H9 (cell line): ENCODE results near the gene MPC1. TPM values are rescaled to one million over a fixed set of nuclear protein-coding genes. Genes with fewer than 3 reads are reported as not detected.

Experiments
- DNase-seq: peaks from one replicate; pipeline ENCODE4 v3.0.0-alpha.2; 2017
- H2AFZ ChIP-seq: one replicate; pipeline ENCODE4 v1.6.1; 2013; ENCODE audit warnings: mild to moderate bottlenecking, low read length, control low read depth, moderate library complexity
- H2AK5ac ChIP-seq: 2 replicates; pipeline ENCODE4 v1.6.1; 2013; ENCODE audit warnings: low read length, control low read depth, mixed read lengths; ENCODE audit not compliant: insufficient read length
- H2BK120ac ChIP-seq: one replicate; pipeline ENCODE4 v1.6.1; 2013; ENCODE audit warnings: low read depth, mild to moderate bottlenecking, low read length, control low read depth, inconsistent platforms; ENCODE audit not compliant: poor library complexity, severe bottlenecking
- H2BK12ac ChIP-seq: 2 replicates; pipeline ENCODE4 v1.6.1; 2013; ENCODE audit warnings: low read length, control low read depth, mixed read lengths, low read depth; ENCODE audit not compliant: insufficient read length
- H2BK15ac ChIP-seq: 2 replicates; pipeline ENCODE4 v1.6.1; 2013; ENCODE audit warnings: low read depth, low read length, control low read depth
- H2BK20ac ChIP-seq: one replicate; pipeline ENCODE4 v1.6.1; 2013; ENCODE audit warnings: low read depth, mild to moderate bottlenecking, low read length, control low read depth, inconsistent platforms; ENCODE audit not compliant: poor library complexity, severe bottlenecking
- H2BK5ac ChIP-seq: 2 replicates; pipeline ENCODE4 v1.6.1; 2013; ENCODE audit warnings: low read length, control low read depth, mixed read lengths; ENCODE audit not compliant: insufficient read length
- H3K14ac ChIP-seq: 2 replicates; pipeline ENCODE4 v1.6.1; 2013; ENCODE audit warnings: low read length, control low read depth; ENCODE audit not compliant: insufficient read depth
- H3K18ac ChIP-seq: 2 replicates; pipeline ENCODE4 v1.6.1; 2013; ENCODE audit warnings: low read depth, mild to moderate bottlenecking, mixed read lengths, low read length, control low read depth; ENCODE audit not compliant: insufficient read length
- H3K23ac ChIP-seq: 2 replicates; pipeline ENCODE4 v1.6.1; 2013; ENCODE audit warnings: low read length, control low read depth, mixed read lengths, low read depth; ENCODE audit not compliant: insufficient read length
- H3K23me2 ChIP-seq: 2 replicates; pipeline ENCODE4 v1.6.1; 2013; ENCODE audit warnings: low read depth, mild to moderate bottlenecking, mixed read lengths, low read length, control low read depth; ENCODE audit not compliant: insufficient read length, poor library complexity, severe bottlenecking
- H3K27ac ChIP-seq: 2 replicates; pipeline ENCODE4 v1.5.1; 2013; ENCODE audit warnings: low read length, control low read depth, mixed read lengths, low read depth; ENCODE audit not compliant: insufficient read length
- H3K27me3 ChIP-seq: 2 replicates; pipeline ENCODE4 v1.6.1; 2013; ENCODE audit warnings: low read length, control low read depth, inconsistent platforms; ENCODE audit not compliant: insufficient read depth
- H3K4ac ChIP-seq: 2 replicates; pipeline ENCODE4 v1.6.1; 2013; ENCODE audit warnings: low read depth, mild to moderate bottlenecking, control low read depth, inconsistent platforms, low read length, moderate library complexity
- H3K4me1 ChIP-seq: 2 replicates; pipeline ENCODE4 v1.6.1; 2013; ENCODE audit warnings: low read length, control low read depth, inconsistent platforms; ENCODE audit not compliant: insufficient read depth
- H3K4me2 ChIP-seq: 2 replicates; pipeline ENCODE4 v1.6.1; 2013; ENCODE audit warnings: low read length, control low read depth, mixed read lengths; ENCODE audit not compliant: insufficient read length, insufficient read depth
- H3K56ac ChIP-seq: 2 replicates; pipeline ENCODE4 v1.6.1; 2013; ENCODE audit warnings: low read depth, mild to moderate bottlenecking, mixed read lengths, low read length, control low read depth; ENCODE audit not compliant: insufficient read length
- H3K79me1 ChIP-seq: 2 replicates; pipeline ENCODE4 v1.6.1; 2013; ENCODE audit warnings: low read depth, mild to moderate bottlenecking, moderate library complexity, low read length, control low read depth, inconsistent platforms; ENCODE audit not compliant: insufficient read depth, poor library complexity, severe bottlenecking
- H3K79me2 ChIP-seq: 2 replicates; pipeline ENCODE4 v1.6.1; 2013; ENCODE audit warnings: low read length, control low read depth, inconsistent platforms; ENCODE audit not compliant: insufficient read depth
- H3K9ac ChIP-seq: 2 replicates; pipeline ENCODE4 v1.6.1; 2013; ENCODE audit warnings: low read length, control low read depth, mixed read lengths; ENCODE audit not compliant: insufficient read length; ENCODE audit errors: extremely low read depth
- H3K9me3 ChIP-seq: one replicate; pipeline ENCODE4 v1.6.1; 2013; ENCODE audit warnings: low read depth, low read length, inconsistent platforms; ENCODE audit not compliant: control insufficient read depth
- H3T11ph ChIP-seq: one replicate; pipeline ENCODE4 v1.6.1; 2013; ENCODE audit warnings: mild to moderate bottlenecking, low read length, control low read depth, inconsistent platforms
- H4K20me1 ChIP-seq: one replicate; pipeline ENCODE4 v1.6.1; 2013; ENCODE audit not compliant: control insufficient read depth, insufficient read length, insufficient read depth
- H4K5ac ChIP-seq: 2 replicates; pipeline ENCODE4 v1.6.1; 2013; ENCODE audit warnings: low read depth, mild to moderate bottlenecking, mixed read lengths, low read length, control low read depth; ENCODE audit not compliant: insufficient read length
- H4K8ac ChIP-seq: replicated peaks from 2 replicates; pipeline ENCODE4 v1.6.1; 2013; ENCODE audit warnings: low read length, control low read depth, mixed read lengths, low read depth; ENCODE audit not compliant: insufficient read length
- H4K91ac ChIP-seq: 2 replicates; pipeline ENCODE4 v1.6.1; 2013; ENCODE audit warnings: low read depth, mild to moderate bottlenecking, moderate library complexity, mixed read lengths, low read length, control low read depth; ENCODE audit not compliant: insufficient read length
- H3K27ac Mint-ChIP-seq, 3 experiments: 2 replicates in 2 of 3; 3 replicates in 1 of 3; pipeline ENCODE4 v1.8.0; 2020 to 2021; ENCODE audit warnings: mixed read lengths in 3 of 3, mild to moderate bottlenecking in 1 of 3, moderate library complexity in 1 of 3
- H3K27me3 Mint-ChIP-seq: 2 replicates; pipeline ENCODE4 v1.8.0; 2021; ENCODE audit warnings: low read depth, mild to moderate bottlenecking, moderate library complexity, mixed read lengths
- H3K36me3 Mint-ChIP-seq, 3 experiments: 2 replicates in 2 of 3; 3 replicates in 1 of 3; pipeline ENCODE4 v1.8.0; 2020 to 2021; ENCODE audit warnings: low read depth in 3 of 3, mixed read lengths in 3 of 3; ENCODE audit not compliant: insufficient read depth in 1 of 3
- H3K4me1 Mint-ChIP-seq, 2 experiments: 2 replicates each; pipeline ENCODE4 v1.8.0; 2020; ENCODE audit warnings: mixed read lengths in 2 of 2
- H3K4me3 Mint-ChIP-seq, 2 experiments: 2 replicates in 1 of 2; 3 replicates in 1 of 2; pipeline ENCODE4 v1.8.0; 2020 to 2021; ENCODE audit warnings: mild to moderate bottlenecking in 2 of 2, mixed read lengths in 2 of 2, moderate library complexity in 1 of 2
- H3K9me3 Mint-ChIP-seq, 2 experiments: 2 replicates in 1 of 2; 3 replicates in 1 of 2; pipeline ENCODE4 v1.8.0; 2020; ENCODE audit warnings: mild to moderate bottlenecking in 2 of 2, mixed read lengths in 2 of 2, moderate library complexity in 1 of 2
- CTCF ChIP-seq: fragments of 200-600 bp; sonication (generic); conservative IDR thresholded peaks from 3 replicates; pipeline ENCODE4 v1.8.0; 2021; ENCODE audit warnings: antibody characterized with exemption, mild to moderate bottlenecking
- WGBS: extraction: QIAGEN DNeasy Blood & Tissue Kit; methylation state at CpG from one replicate; pipeline ENCODE4 v1.1.7; 2013; ENCODE audit warnings: missing lambda C conversion rate, low lambda C conversion rate, mixed read lengths; ENCODE audit not compliant: insufficient read length; ENCODE audit errors: extremely low coverage; 5-methylcytosine and 5-hydroxymethylcytosine counted together
- total RNA-seq: library from RNA; stranded (reverse); gene quantifications from 2 replicates; pipeline ENCODE4 v1.2.1, GENCODE V29; 2021

MPC1 gene
- total RNA-seq, 1 experiment from 2014 or later, result 10.0 TPM

GRCh38 chr6:166354965-166355364 lies 27.8 kb downstream of the MPC1 start:
- peaks cover 0 to 4% (median 0%) of the 10 kb centered on the region in 3 experiments; a peak in 2 of 7 replicates for H3K36me3 Mint-ChIP-seq
- peaks cover 7 to 15% of the 10 kb centered on the region in 2 experiments for H3K4me1 Mint-ChIP-seq
- H2BK120ac ChIP-seq, result no peak overlapping the region
- H3K4me2 ChIP-seq, result no peak overlapping the region
- H3K79me2 ChIP-seq, result no peaks in the 10 kb centered on the region
- H3K27me3 ChIP-seq, result no peaks in the 10 kb centered on the region
- no peaks in the 10 kb centered on the region for H3K23me2 ChIP-seq
- H3K4me3 Mint-ChIP-seq, result no peak overlapping the region
- peaks cover 0 to 12% of the 10 kb centered on the region in 2 experiments; a peak in 3 of 5 replicates for H3K9me3 Mint-ChIP-seq
- H3K4me1 ChIP-seq, result no peaks in the 10 kb centered on the region; the same call in 1 of the 2 replicates
- H3K56ac ChIP-seq, result no peak overlapping the region
- WGBS, result no CpG with 5 or more reads among the region's 4 CpGs
- no peak overlapping the region for H4K8ac ChIP-seq
- TF ChIP-seq CTCF, result no peak
- no peak overlapping the region for H3K14ac ChIP-seq
- H3K79me1 ChIP-seq, result no peaks in the 10 kb centered on the region
- no peaks in the 10 kb centered on the region for H4K20me1 ChIP-seq
- no peak overlapping the region for H4K91ac ChIP-seq
- no peak overlapping the region for H2BK12ac ChIP-seq
- H3K27ac Mint-ChIP-seq, result no peak overlapping the region
- no peak for DNase-seq
- peaks cover 2% of the 10 kb centered on the region; the same call in 1 of the 2 replicates for H3K27me3 Mint-ChIP-seq
- H2AFZ ChIP-seq, result no peak overlapping the region
- no peak overlapping the region for H2BK20ac ChIP-seq
- H3K4ac ChIP-seq, result no peak overlapping the region
- no peak overlapping the region for H2AK5ac ChIP-seq
- H3K18ac ChIP-seq, result no peak overlapping the region
- no peak overlapping the region for H3K9ac ChIP-seq
- H3K23ac ChIP-seq, result no peak overlapping the region
- H3K27ac ChIP-seq, result no peak overlapping the region
- H2BK15ac ChIP-seq, result no peak overlapping the region
- no peak overlapping the region for H4K5ac ChIP-seq
- H3K9me3 ChIP-seq, result no peaks in the 10 kb centered on the region
- H2BK5ac ChIP-seq, result no peak overlapping the region
- H3T11ph ChIP-seq, result no peak overlapping the region
